HCT116 (cell line): ENCODE results near the gene TNRC6C. TPM values are rescaled to one million over a fixed set of nuclear protein-coding genes. Genes with fewer than 3 reads are reported as not detected.
A peak's percentile ranks its signal among the peaks of the same experiment; 100 is the strongest.

ENCODE experiments used
- ATAC-seq: fragments of 200-7000 bp; cut with Tn5 transposase; 2 replicates; pipeline ENCODE4 v1.9.1; 2020; ENCODE audit warnings: mild to moderate bottlenecking, moderate library complexity
- BruUV-seq: library from RNA; stranded (reverse); fragments of 400-500 nt; replicated peaks from 2 replicates; lab custom pipeline; 2021; lab: Mats Ljungman, UMichigan
- CTCF ChIA-PET: fragments of 300-600 bp; sonication (Branson Sonifier 250); formaldehyde crosslinking; loops from one replicate; lab custom pipeline; 2021; ENCODE audit warnings: antibody characterized with exemption; lab: Charles Lee
- POLR2A ChIA-PET: fragments of 300-600, 350-600 bp; sonication (Branson Sonifier 250); formaldehyde crosslinking; loops from one replicate; lab custom pipeline; 2021; ENCODE audit warnings: antibody characterized with exemption; lab: Charles Lee
- RAD21 ChIA-PET, 2 experiments: fragments of 300-600 bp; sonication (Branson Sonifier 250); formaldehyde crosslinking; loops; one replicate each; lab custom pipeline; 2023; ENCODE audit warnings: low total read pairs in 2 of 2; ENCODE audit not compliant: uncharacterized antibody in 2 of 2, unreplicated experiment in 2 of 2, low non-redundant PET in 1 of 2; lab: Charles Lee
- DNase-seq: peaks from one replicate; pipeline ENCODE4 v3.0.0-alpha.2; 2010; ENCODE audit warnings: low read depth, low spot score
- H2AFZ ChIP-seq: fragments of 200-600 bp; shearing (Covaris generic), sonication (generic); 2 replicates; pipeline ENCODE4 v1.6.1; 2017; ENCODE audit warnings: low read depth, mixed run types, mixed read lengths, antibody characterized with exemption, low read length; ENCODE audit not compliant: poor library complexity, severe bottlenecking
- H3K27ac ChIP-seq: 2 replicates; pipeline ENCODE4 v1.5.1; 2012; ENCODE audit warnings: low read depth, low read length
- H3K27me3 ChIP-seq: fragments of 200-600 bp; sonication (generic); 2 replicates; pipeline ENCODE4 v1.6.1; 2016; ENCODE audit warnings: mixed run types, low read length, mixed read lengths; ENCODE audit not compliant: insufficient read depth
- H3K36me3 ChIP-seq, 2 experiments: fragments of 200-500 bp in 1 of 2; fragments of 200-600 bp in 1 of 2; sonication (Bioruptor generic) in 1 of 2; sonication (generic) in 1 of 2; 2 replicates each; pipeline versions ENCODE4 v1.5.1 to v1.6.1; 2014 to 2016; ENCODE audit warnings: low read length in 2 of 2, inconsistent platforms in 1 of 2, mixed read lengths in 1 of 2, mixed run types in 1 of 2; ENCODE audit not compliant: insufficient read depth in 2 of 2, control insufficient read depth in 1 of 2
- H3K4me1 ChIP-seq, 2 experiments: fragments of 200-600 bp in 1 of 2; sonication (generic) in 1 of 2; 2 replicates each; pipeline versions ENCODE4 v1.5.1 to v1.6.1; 2012 to 2017; ENCODE audit warnings: low read length in 2 of 2, inconsistent platforms in 1 of 2, mild to moderate bottlenecking in 1 of 2, mixed read lengths in 1 of 2, mixed run types in 1 of 2, moderate library complexity in 1 of 2; ENCODE audit not compliant: insufficient read depth in 2 of 2, control insufficient read depth in 1 of 2
- H3K4me2 ChIP-seq: fragments of 200-600 bp; sonication (generic); 2 replicates; pipeline ENCODE4 v1.6.1; 2017; ENCODE audit warnings: mixed run types, low read length, mixed read lengths
- H3K4me3 ChIP-seq, 2 experiments: fragments of 200-600 bp in 1 of 2; sonication (generic) in 1 of 2; replicated peaks in 1 of 2; 2 replicates each; pipeline ENCODE4 v1.5.1; 2011 to 2016; ENCODE audit warnings: low read length in 2 of 2, control low read depth in 1 of 2, low read depth in 1 of 2, mild to moderate bottlenecking in 1 of 2, mixed read lengths in 1 of 2, mixed run types in 1 of 2
- H3K79me2 ChIP-seq: fragments of 200-600 bp; sonication (generic); 2 replicates; pipeline ENCODE4 v1.6.1; 2017; ENCODE audit warnings: mild to moderate bottlenecking, mixed run types, low read length, moderate library complexity, mixed read lengths; ENCODE audit not compliant: insufficient read depth
- H3K9ac ChIP-seq: fragments of 200-600 bp; sonication (generic); 2 replicates; pipeline ENCODE4 v1.6.1; 2016; ENCODE audit warnings: low read length, mixed read lengths
- H3K9me2 ChIP-seq: fragments of 200-600 bp; sonication (generic), shearing (Covaris generic); 2 replicates; pipeline ENCODE4 v1.6.1; 2017; ENCODE audit warnings: mixed run types, mild to moderate bottlenecking, moderate library complexity; ENCODE audit not compliant: insufficient read depth
- H3K9me3 ChIP-seq, 2 experiments: fragments of 200-500 bp in 1 of 2; fragments of 200-600 bp in 1 of 2; sonication (Bioruptor generic) in 1 of 2; sonication (generic) in 1 of 2; 2 replicates each; pipeline ENCODE4 v1.6.1; 2014 to 2017; ENCODE audit warnings: low read length in 2 of 2, mixed read lengths in 2 of 2, inconsistent platforms in 1 of 2, low read depth in 1 of 2, mild to moderate bottlenecking in 1 of 2, mixed run types in 1 of 2, moderate library complexity in 1 of 2; ENCODE audit not compliant: control insufficient read depth in 1 of 2, insufficient read depth in 1 of 2
- H4K20me1 ChIP-seq: fragments of 200-600 bp; sonication (generic), shearing (Covaris generic); 2 replicates; pipeline ENCODE4 v1.6.1; 2017; ENCODE audit warnings: mixed run types, mild to moderate bottlenecking, moderate library complexity; ENCODE audit not compliant: insufficient read depth
- ATF3 ChIP-seq: IDR thresholded peaks from 2 replicates; pipeline ENCODE4 v1.6.1; 2012
- CBX3 ChIP-seq: IDR thresholded peaks from 2 replicates; pipeline ENCODE4 v1.6.1; 2012; ENCODE audit warnings: low read depth
- CEBPB ChIP-seq: IDR thresholded peaks from 2 replicates; pipeline ENCODE4 v1.6.1; 2012; ENCODE audit warnings: low read depth
- EGR1 ChIP-seq: IDR thresholded peaks from 2 replicates; pipeline ENCODE4 v1.6.1; 2012; ENCODE audit warnings: low read depth
- ELF1 ChIP-seq: IDR thresholded peaks from 2 replicates; pipeline ENCODE4 v1.6.1; 2012; ENCODE audit warnings: low read depth, borderline replicate concordance
- EZH2 ChIP-seq: fragments of 200-600 bp; sonication (generic); IDR thresholded peaks from 2 replicates; pipeline ENCODE4 v1.6.1; 2017; ENCODE audit warnings: antibody characterized with exemption, mixed run types
- FOSL1 ChIP-seq: IDR thresholded peaks from 2 replicates; pipeline ENCODE4 v1.6.1; 2012; ENCODE audit warnings: low read depth
- JUND ChIP-seq: IDR thresholded peaks from 2 replicates; pipeline ENCODE4 v1.6.1; 2012
- POLR2AphosphoS5 ChIP-seq: IDR thresholded peaks from 2 replicates; pipeline ENCODE4 v1.6.1; 2011; ENCODE audit warnings: mild to moderate bottlenecking, low read depth, low read length, moderate library complexity
- REST ChIP-seq: IDR thresholded peaks from 2 replicates; pipeline ENCODE4 v1.6.1; 2012; ENCODE audit warnings: low read depth
- SIN3A ChIP-seq: IDR thresholded peaks from 2 replicates; pipeline ENCODE4 v1.6.1; 2012; ENCODE audit warnings: low read depth
- SRF ChIP-seq: IDR thresholded peaks from 2 replicates; pipeline ENCODE4 v1.6.1; 2012; ENCODE audit warnings: low read depth
- TCF7L2 ChIP-seq: IDR thresholded peaks from 2 replicates; pipeline ENCODE4 v1.7.0; 2011; ENCODE audit warnings: borderline replicate concordance, inconsistent platforms; ENCODE audit not compliant: insufficient read depth, insufficient read length; ENCODE audit errors: extremely low read depth
- YY1 ChIP-seq: IDR thresholded peaks from 2 replicates; pipeline ENCODE4 v1.6.1; 2011; ENCODE audit warnings: low read length, low read depth, moderate library complexity, mild to moderate bottlenecking; ENCODE audit not compliant: insufficient replicate concordance; ENCODE audit errors: extremely low read depth
- ZFX ChIP-seq: fragments of 450-650 bp; IDR thresholded peaks from 2 replicates; pipeline ENCODE4 v1.6.1; 2017
- intact Hi-C: fragments of 100-400 bp; cut with micrococcal nuclease; formaldehyde crosslinking; loops from 2 replicates; pipeline ENCODE4 v1.10.0; 2022
- total RNA-seq: library from RNA; stranded (reverse); gene quantifications from one replicate; pipeline ENCODE4 v1.2.1, GENCODE V29; 2021; ENCODE audit not compliant: unreplicated experiment
- TF ChIP-seq, protein P1 (sequence below), 3 experiments: fragments of 200-600 bp in 1 of 3; sonication (generic) in 1 of 3; IDR thresholded peaks in 2 of 3; conservative IDR thresholded peaks in 1 of 3; 2 replicates each; pipeline ENCODE4 v1.5.1; 2012 to 2017; ENCODE audit warnings: low read depth in 2 of 3, low read length in 2 of 3, antibody characterized with exemption in 1 of 3, borderline replicate concordance in 1 of 3, control low read depth in 1 of 3, mild to moderate bottlenecking in 1 of 3, mixed read lengths in 1 of 3, mixed run types in 1 of 3, moderate library complexity in 1 of 3; ENCODE audit not compliant: insufficient read depth in 1 of 3
- TF ChIP-seq, protein P2 (sequence below): IDR thresholded peaks from 2 replicates; pipeline ENCODE4 v1.6.1; 2011; ENCODE audit warnings: mild to moderate bottlenecking, low read length, moderate library complexity; ENCODE audit not compliant: insufficient replicate concordance; ENCODE audit errors: extremely low read depth

Gene TNRC6C
- total RNA-seq, 1 experiment from 2014 or later: 23.4 TPM

GRCh38 chr17:78129351-78130089 lies 171.0 kb downstream of the TNRC6C start:
- H3K9me2 ChIP-seq: no peaks in the 10 kb centered on the region
- intact Hi-C loops: loop anchor here (5.0 kb wide), 1 partner anchor 123 kb away; no protein-coding TSS in a partner anchor
- POLR2A ChIA-PET: interaction anchor here (0.7 to 4.2 kb wide), 5 partner anchors 9 to 57 kb away, joined by 3 to 35 read pairs (median 4); partner anchors contain the start of genes AFMID and TK1
- peak overlapping the region; percentile 96 for H3K4me2 ChIP-seq
- no peaks in the 10 kb centered on the region for H3K27me3 ChIP-seq
- peaks cover 39 to 69% of the 10 kb centered on the region in 2 experiments for H3K4me1 ChIP-seq
- H3K79me2 ChIP-seq: peaks cover 17% of the 10 kb centered on the region; the same call in 1 of the 2 replicates
- RAD21 ChIA-PET: interaction anchor here in 1 of 2 experiments (1.1 to 1.3 kb wide), 3 partner anchors 19 to 122 kb away, joined by 3 to 4 read pairs (median 3); partner anchors contain the start of gene AFMID
- DNase-seq (no peak), ATAC-seq (no peak)
- BruUV-seq: no TSS peak
- CTCF ChIA-PET: interaction anchor here (1.2 to 2.1 kb wide), 5 partner anchors 10 to 122 kb away, joined by 3 to 9 read pairs (median 5); no protein-coding TSS in a partner anchor
- H3K9me3 ChIP-seq: no peaks in the 10 kb centered on the region
- H3K9ac ChIP-seq: peak overlapping the region; percentile 77
- peak overlapping the region; percentile 95; the same call in 1 of the 2 replicates for H3K27ac ChIP-seq
- H3K4me3 ChIP-seq: peak overlapping the region in 1 of 2 experiments; percentile 89; a peak in 2 of 4 replicates
- peak overlapping the region; percentile 58 for H2AFZ ChIP-seq
- TF ChIP-seq ATF3: no peak
- no peak for TF ChIP-seq JUND
- TF ChIP-seq CEBPB: no peak
- TF ChIP-seq ELF1: no peak
- TF ChIP-seq SRF: no peak
- no peak for TF ChIP-seq EGR1
- TF ChIP-seq ZFX: no peak; the same call in 1 of the 2 replicates
- no peak for TF ChIP-seq SIN3A
- no peak; the same call in 1 of the 2 replicates for TF ChIP-seq POLR2AphosphoS5
- TF ChIP-seq, protein P1, sequence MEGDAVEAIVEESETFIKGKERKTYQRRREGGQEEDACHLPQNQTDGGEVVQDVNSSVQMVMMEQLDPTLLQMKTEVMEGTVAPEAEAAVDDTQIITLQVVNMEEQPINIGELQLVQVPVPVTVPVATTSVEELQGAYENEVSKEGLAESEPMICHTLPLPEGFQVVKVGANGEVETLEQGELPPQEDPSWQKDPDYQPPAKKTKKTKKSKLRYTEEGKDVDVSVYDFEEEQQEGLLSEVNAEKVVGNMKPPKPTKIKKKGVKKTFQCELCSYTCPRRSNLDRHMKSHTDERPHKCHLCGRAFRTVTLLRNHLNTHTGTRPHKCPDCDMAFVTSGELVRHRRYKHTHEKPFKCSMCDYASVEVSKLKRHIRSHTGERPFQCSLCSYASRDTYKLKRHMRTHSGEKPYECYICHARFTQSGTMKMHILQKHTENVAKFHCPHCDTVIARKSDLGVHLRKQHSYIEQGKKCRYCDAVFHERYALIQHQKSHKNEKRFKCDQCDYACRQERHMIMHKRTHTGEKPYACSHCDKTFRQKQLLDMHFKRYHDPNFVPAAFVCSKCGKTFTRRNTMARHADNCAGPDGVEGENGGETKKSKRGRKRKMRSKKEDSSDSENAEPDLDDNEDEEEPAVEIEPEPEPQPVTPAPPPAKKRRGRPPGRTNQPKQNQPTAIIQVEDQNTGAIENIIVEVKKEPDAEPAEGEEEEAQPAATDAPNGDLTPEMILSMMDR (IDR thresholded peaks at IDR 0.05 in 2 of 3, conservative IDR thresholded peaks at IDR 0.05 in 1 of 3; ENCODE audit: borderline replicate concordance in 1 of 3, insufficient read depth in 1 of 3, low read depth in 2 of 3, low read length in 2 of 3): no peak
- TF ChIP-seq EZH2: no peak
- no peak for TF ChIP-seq REST
- TF ChIP-seq FOSL1: no peak
- no peak for TF ChIP-seq CBX3
- TF ChIP-seq, protein P2, sequence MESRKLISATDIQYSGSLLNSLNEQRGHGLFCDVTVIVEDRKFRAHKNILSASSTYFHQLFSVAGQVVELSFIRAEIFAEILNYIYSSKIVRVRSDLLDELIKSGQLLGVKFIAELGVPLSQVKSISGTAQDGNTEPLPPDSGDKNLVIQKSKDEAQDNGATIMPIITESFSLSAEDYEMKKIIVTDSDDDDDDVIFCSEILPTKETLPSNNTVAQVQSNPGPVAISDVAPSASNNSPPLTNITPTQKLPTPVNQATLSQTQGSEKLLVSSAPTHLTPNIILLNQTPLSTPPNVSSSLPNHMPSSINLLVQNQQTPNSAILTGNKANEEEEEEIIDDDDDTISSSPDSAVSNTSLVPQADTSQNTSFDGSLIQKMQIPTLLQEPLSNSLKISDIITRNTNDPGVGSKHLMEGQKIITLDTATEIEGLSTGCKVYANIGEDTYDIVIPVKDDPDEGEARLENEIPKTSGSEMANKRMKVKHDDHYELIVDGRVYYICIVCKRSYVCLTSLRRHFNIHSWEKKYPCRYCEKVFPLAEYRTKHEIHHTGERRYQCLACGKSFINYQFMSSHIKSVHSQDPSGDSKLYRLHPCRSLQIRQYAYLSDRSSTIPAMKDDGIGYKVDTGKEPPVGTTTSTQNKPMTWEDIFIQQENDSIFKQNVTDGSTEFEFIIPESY: no peak
- no peak for TF ChIP-seq YY1
- TF ChIP-seq TCF7L2: no peak
- H4K20me1 ChIP-seq: no peaks in the 10 kb centered on the region
- 0 out of 4 replicates have a peak, but pooled peaks cover 0 to 1% of the 10 kb centered on the region in 2 experiments for H3K36me3 ChIP-seq
